ENCODE data around the gene RXRB. TPM values are rescaled to one million over a fixed set of nuclear protein-coding genes. Genes with fewer than 3 reads are reported as not detected.

RXRB gene
- total RNA-seq, 1 donor from 2014 or later, result 28.0 TPM

DNA sequence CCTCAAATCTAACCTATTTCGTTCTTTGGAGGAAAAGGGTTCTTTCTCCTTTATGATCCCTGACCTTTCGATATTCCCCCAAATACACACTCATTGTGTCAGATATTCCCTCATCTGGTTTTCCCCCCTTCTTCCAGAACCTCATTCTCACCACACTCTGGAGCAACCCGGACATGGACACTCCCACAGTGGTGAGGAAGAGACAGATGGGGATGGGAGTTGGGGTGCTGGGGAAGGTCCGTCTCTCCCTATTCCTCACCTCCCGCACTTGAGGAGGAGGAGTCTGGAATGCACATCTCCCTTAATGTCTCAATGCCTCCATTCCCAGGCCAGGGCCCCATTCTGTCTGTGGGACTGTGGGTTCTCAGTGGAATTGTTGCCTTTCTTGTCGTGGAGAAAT is 1.5 kb upstream of the RXRB start:
- Histone ChIP-seq H3K9me3 (no peaks in the 10 kb centered on the region), H3K36me3 (peaks cover 0 to 18% of the 10 kb centered on the region in 2 donors), H3K27me3 (no peaks in the 10 kb centered on the region), H3K27ac (no peak overlapping the region), H3K4me1 (peaks cover 74% of the 10 kb centered on the region), H3K4me3 (peak overlapping the region; percentile 81 to 96)
- no peak for DNase-seq (ENCODE audit: extremely low spot score in 2 of 2)
- TF ChIP-seq POLR2AphosphoS5 (IDR thresholded peaks at IDR 0.05; ENCODE audit: insufficient read depth in 1 of 2, low read depth in 1 of 2) (no peak), CTCF (IDR thresholded peaks at IDR 0.05) (no peak), POLR2A (IDR thresholded peaks at IDR 0.05) (no peak)
- intact Hi-C loops (cut with DNase I), result loop anchor here (5.0 to 10.0 kb wide), 2 partner anchors 70 to 1017 kb away; partner anchors contain the start of genes AGER, RPS18 and VPS52

DNA sequence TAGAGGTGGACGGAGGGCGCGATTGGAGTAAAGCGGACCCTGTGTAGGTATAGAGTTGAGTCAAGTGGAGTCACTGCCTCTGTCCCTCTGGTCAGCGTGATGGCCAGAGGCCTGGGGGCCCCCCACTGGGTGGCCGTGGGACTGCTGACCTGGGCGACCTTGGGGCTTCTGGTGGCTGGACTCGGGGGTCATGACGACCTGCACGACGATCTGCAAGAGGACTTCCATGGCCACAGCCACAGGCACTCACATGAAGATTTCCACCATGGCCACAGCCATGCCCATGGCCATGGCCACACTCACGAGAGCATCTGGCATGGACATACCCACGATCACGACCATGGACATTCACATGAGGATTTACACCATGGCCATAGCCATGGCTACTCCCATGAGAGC is 681 bp upstream of the RXRB start:
- Histone ChIP-seq H3K9me3 (no peaks in the 10 kb centered on the region), H3K27me3 (no peaks in the 10 kb centered on the region), H3K27ac (peak overlapping the region; percentile 94), H3K4me3 (peak overlapping the region; percentile 81 to 96), H3K36me3 (peaks cover 0 to 26% of the 10 kb centered on the region in 2 donors), H3K4me1 (peaks cover 71% of the 10 kb centered on the region)
- intact Hi-C loops (cut with DNase I), result loop anchor here (5.0 to 10.0 kb wide), 2 partner anchors 71 to 1016 kb away; partner anchors contain the start of genes AGER, RPS18 and VPS52
- no peak for TF ChIP-seq POLR2A (IDR thresholded peaks at IDR 0.05)
- DNase-seq (ENCODE audit: extremely low spot score in 2 of 2), result no peak

DNA sequence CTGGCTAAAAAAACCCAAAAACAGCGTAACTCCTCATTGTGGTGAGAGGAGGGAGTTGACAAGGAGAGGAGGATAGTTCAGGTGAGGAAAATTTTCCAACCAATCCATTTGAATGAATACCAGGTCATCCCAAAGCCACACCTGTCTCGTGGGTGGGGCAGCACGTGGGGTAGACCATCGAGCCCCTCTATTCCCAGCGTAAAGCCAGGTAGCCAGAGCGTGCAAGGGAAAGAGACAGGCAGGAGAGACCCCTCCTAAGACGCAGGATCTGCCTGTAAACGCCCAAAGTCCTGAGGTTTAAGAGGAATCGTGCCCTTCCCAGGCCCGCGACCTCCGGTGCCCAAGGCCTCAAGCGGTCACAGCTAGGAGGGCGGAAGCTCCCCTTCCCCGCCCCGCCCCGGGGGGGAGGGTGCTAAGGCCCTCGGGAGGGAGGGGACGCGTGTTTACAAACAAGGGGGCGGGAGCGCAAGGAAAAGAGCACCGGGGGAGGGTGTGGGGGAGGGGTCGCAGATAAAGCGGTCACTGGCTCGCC is 712 bp downstream of the RXRB start:
- peaks cover 64% of the 10 kb centered on the region for H3K4me1 ChIP-seq
- TF ChIP-seq POLR2AphosphoS5 (IDR thresholded peaks at IDR 0.05; ENCODE audit: insufficient read depth in 1 of 2, low read depth in 1 of 2) (no peak), CTCF (IDR thresholded peaks at IDR 0.05) (no peak), POLR2A (IDR thresholded peaks at IDR 0.05) (no peak)
- H3K4me3 ChIP-seq, result peak overlapping the region; percentile 81 to 96
- no peaks in the 10 kb centered on the region for H3K9me3 ChIP-seq
- no peak for DNase-seq (ENCODE audit: extremely low spot score in 2 of 2)
- H3K27me3 ChIP-seq, result no peaks in the 10 kb centered on the region
- intact Hi-C loops (cut with DNase I), result loop anchor here (5.0 to 10.0 kb wide), 2 partner anchors 73 to 1015 kb away; partner anchors contain the start of genes AGER, RPS18 and VPS52
- H3K27ac ChIP-seq, result peak overlapping the region; percentile 94
- peaks cover 0 to 39% of the 10 kb centered on the region in 2 donors for H3K36me3 ChIP-seq

- Histone ChIP-seq H3K36me3 (peaks cover 0 to 39% of the 10 kb centered on the region in 2 donors), H3K4me1 (peaks cover 56% of the 10 kb centered on the region), H3K9me3 (no peaks in the 10 kb centered on the region), H3K27ac (peak overlapping the region; percentile 94), H3K27me3 (no peaks in the 10 kb centered on the region), H3K4me3 (peak overlapping the region; percentile 81 to 96)
- DNase-seq (ENCODE audit: extremely low spot score in 2 of 2), result no peak
- intact Hi-C loops (cut with DNase I), result no loop called here
- TF ChIP-seq POLR2A (IDR thresholded peaks at IDR 0.05) (no peak), CTCF (IDR thresholded peaks at IDR 0.05) (no peak), POLR2AphosphoS5 (IDR thresholded peaks at IDR 0.05; ENCODE audit: insufficient read depth in 1 of 2, low read depth in 1 of 2) (no peak)
Measured at GRCh38 chr6:33198853-33199436, 1.5 kb downstream of the RXRB start.

- Histone ChIP-seq H3K27me3 (no peaks in the 10 kb centered on the region), H3K36me3 (peaks cover 0 to 34% of the 10 kb centered on the region in 2 donors), H3K4me3 (no peak overlapping the region), H3K9me3 (no peaks in the 10 kb centered on the region), H3K27ac (no peak overlapping the region), H3K4me1 (peaks cover 50% of the 10 kb centered on the region)
- no peak for DNase-seq (ENCODE audit: extremely low spot score in 2 of 2)
- intact Hi-C loops (cut with DNase I), result no loop called here
- no peak for TF ChIP-seq CTCF (IDR thresholded peaks at IDR 0.05)
- TF ChIP-seq POLR2A (IDR thresholded peaks at IDR 0.05), result no peak
- TF ChIP-seq POLR2AphosphoS5 (IDR thresholded peaks at IDR 0.05; ENCODE audit: insufficient read depth in 1 of 2, low read depth in 1 of 2), result no peak
Measured at GRCh38 chr6:33198159-33198852, 2.2 kb downstream of the RXRB start.
